Activated T-cell treated with anti-CD3 and anti-CD28 coated beads, Interleukin-2, amount 50 U/mL, for 48 hours (primary cell): ENCODE measurements around the gene EIF2S2.

Experiments
- DNase-seq, 2 experiments: peaks; one replicate each; pipeline ENCODE4 v3.0.0-alpha.2; 2020

The EIF2S2 gene

GRCh38 chr20:34088305-34089174 lies 23.5 kb downstream of the EIF2S2 start:
- no peak for DNase-seq

DNA sequence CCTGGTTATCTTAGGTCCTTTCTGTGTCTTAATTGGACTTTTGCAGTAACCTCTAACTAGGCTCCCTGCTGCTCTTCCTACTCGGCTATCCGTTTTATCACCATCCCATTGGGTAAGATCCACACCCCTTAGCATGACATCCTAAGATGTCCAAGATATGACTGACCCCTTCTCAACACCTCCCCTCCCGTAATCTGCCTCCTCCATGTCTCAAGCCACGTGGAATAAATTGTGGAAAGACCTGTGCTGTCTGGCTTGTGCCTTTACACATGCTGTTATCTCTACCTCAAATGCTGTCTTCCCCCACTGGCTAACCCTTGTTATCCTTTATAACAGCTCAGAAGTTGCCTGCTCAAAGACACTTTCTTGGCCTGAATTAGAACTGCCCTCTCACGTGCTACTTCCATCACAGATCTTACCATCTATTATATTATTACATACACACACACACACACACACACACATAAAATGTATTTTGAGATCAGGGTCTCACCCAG lies 26.5 kb downstream of the EIF2S2 start:
- DNase-seq = no peak

GRCh38 chr20:34084227-34084923 lies 27.7 kb downstream of the EIF2S2 start:
- no peak for DNase-seq

- no peak for DNase-seq
These were observed 28.3 kb downstream of the EIF2S2 start for GRCh38 chr20:34083781-34084180.

DNA sequence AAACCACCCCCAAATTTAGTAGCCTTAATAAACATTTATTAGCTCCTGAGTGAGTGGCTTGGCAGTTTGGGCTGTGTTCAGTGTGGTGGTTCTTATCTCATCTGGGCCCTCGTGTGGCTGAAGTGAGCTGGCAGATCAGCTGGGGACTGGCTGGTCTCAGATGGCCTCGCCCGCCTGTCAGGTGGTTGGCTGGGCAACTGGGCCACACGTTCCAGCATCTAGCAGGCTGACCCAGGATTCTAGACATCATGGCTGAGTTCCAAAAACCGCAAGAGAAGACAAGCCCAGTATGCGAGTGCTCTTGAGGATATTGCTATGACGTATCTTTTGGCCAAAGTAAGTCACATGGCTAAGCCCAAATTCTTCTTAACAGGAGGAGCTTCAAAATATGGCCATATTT lies 28.9 kb downstream of the EIF2S2 start:
- no peak for DNase-seq

GRCh38 chr20:34082232-34082887 lies 29.7 kb downstream of the EIF2S2 start:
- DNase-seq = no peak

DNA sequence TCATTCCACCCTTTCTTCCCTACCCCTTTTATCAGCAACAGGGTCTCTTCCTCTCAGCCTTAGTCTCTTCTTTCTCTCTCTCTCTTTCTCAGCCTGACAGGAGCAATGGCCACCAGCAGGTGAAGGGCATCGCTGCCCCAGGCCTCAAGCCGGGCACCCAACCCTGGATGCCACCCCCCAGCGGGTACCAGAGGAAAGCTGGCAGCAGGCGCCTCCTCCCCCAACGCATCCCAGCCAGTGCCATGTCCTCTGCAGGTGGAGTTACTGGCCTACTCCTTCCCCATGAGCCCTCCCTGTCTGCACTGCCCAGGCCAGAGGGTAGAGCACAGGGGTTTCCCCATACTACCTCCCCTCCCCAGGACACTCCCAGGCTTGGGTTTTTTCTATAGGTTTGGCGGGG lies 32.2 kb downstream of the EIF2S2 start:
- no peak for DNase-seq

GRCh38 chr20:34078540-34078939 lies 33.5 kb downstream of the EIF2S2 start:
- no peak for DNase-seq

DNA sequence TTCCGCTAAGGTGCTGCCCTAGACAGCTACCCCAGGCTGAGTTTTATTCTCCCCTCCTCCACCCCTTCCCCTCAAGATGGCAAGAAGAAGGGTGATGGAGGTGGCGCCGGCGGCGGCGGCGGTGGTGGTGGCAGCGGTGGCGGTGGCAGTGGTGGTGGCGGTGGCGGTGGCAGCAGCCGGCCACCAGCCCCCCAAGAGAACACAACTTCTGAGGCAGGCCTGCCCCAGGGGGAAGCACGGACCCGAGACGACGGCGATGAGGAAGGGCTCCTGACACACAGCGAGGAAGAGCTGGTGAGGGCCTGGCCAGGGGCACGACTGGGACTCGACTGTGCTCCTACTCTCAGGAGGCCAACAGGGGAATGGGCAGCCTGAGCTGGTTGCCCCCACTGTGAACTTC lies 35.1 kb downstream of the EIF2S2 start:
- no peak for DNase-seq

DNA sequence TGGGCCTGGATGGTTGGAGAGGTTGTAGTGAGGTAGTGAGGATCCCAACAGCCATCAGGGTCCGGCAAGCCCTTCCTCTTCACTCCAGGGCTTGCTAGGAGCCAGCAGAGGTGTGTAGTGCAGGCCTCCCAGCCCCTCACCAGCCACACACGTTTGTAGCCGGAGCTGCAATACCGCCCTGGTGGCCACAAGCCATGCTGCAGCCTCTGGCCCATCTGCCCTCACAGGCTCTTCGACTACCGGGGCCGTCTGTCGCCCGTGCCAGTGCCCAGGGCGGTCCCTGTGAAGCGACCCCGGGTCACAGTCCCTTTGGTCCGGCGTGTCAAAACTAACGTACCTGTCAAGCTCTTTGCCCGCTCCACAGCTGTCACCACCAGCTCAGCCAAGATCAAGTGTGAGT lies 36.4 kb downstream of the EIF2S2 start:
- no peak for DNase-seq

DNA sequence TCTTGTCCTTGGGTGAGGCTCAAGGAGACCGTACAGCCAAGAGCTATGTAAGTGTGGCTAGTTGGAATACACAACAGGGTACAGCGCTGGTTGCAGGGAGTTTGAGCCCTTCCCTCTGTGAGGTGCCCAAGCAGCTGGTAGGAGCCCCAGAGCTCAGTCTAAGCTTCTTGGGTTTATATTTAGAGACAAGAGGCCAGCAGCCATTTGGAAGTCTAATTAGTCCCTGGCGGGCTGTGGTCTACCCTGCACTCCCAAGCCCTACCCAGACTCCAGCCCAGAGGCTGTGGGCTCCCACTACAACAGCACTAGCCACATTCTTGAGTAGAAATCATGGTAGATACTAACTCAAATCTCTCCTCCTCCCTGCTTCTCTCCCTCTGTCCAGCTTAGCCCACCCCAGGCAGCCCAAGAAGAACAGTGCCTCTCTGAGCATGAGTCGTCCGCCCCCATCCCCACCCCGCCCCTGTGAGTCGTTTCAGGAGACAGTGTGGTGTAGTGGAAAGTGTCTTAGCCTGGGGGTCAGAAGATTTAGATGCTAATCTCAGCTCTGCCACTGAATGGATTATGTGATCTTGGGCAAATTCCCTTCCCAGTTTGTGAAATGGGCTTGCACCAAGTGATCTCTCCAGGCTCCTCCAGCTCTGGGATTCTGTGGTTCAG lies 37.8 kb downstream of the EIF2S2 start:
- DNase-seq = peak; percentile 54 to 56

DNA sequence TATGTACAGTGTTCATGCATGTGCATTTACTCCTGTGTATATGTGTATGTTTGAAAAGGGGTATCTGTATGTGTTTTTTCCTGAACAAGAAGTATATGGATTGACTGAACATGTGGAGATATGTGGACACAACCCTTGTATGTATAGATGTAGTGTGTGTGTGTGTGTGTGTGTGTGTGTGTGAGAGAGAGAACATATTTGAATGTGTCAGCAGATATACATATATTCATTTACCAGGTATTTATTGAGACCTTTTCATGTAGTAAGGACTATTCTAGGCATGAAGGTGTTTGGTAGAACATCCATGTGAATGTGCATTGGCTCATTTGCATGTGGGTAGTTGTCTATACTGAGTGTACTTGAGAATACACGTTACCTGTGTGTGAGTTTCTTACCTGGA lies 39.3 kb downstream of the EIF2S2 start:
- DNase-seq = no peak

- DNase-seq = no peak
These were observed 40.0 kb downstream of the EIF2S2 start for GRCh38 chr20:34072076-34072475.

- DNase-seq = no peak
These were observed 41.2 kb downstream of the EIF2S2 start for GRCh38 chr20:34070859-34071258.

- no peak for DNase-seq
These were observed 42.0 kb downstream of the EIF2S2 start for GRCh38 chr20:34070079-34070439.

DNA sequence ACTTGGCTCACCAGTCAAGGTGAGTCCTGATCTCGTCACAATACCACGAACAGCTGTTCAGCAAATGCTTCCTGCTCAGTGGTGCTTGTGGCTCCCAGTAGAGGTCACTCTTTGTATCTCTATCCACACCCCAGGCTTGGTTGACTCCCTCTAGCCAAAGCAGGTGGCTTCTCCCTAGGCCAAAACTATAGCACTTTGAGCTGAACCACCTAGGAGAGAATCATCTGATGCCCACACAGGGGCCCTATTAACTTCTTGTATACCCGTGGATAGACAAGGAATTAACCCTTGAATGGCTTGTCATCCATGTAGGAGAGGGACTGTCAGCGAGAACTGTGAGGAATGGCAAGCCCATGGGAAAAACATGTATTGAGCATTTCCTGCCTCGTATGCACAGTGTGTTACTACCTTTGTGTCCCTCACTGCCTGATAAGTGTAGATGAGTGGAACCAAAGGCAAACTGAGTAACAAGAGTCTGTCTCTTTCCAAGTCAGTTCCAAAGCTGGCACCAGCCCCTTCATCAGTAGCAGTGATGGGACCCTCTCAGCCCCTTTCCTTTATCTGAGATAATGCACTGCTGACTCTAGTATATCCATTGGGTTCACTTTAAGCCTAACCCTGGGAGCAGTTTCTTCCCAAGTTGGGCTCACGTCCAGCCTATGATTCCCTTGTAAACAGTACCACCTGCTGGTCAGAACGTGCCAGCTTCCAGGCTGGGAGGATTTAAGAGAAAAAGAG lies 42.5 kb downstream of the EIF2S2 start:
- peak; percentile 68 to 71 for DNase-seq

DNA sequence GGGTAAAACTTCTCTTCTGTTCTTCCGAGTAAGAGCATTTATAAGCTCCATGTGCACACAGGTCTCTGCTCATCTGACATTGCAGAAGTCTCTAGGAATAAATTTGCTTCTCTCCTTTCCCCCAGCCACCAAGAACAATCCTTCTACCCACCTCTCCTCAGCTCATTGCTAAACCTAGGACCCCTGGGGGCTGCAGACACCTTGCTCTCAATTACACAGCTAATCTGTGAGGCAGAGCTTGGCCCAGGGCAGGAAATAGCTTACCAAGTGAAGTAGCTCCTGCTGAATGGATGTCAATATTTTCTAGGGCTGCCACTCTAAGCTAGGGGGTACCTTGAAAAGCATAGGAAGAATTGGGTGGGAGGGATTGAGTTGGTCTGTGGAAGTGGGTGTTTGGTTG lies 44.0 kb downstream of the EIF2S2 start:
- no peak for DNase-seq

- no peak for DNase-seq
These were observed 45.5 kb downstream of the EIF2S2 start for GRCh38 chr20:34066476-34067090.

- DNase-seq = no peak
These were observed 46.8 kb downstream of the EIF2S2 start for GRCh38 chr20:34065260-34065659.

DNA sequence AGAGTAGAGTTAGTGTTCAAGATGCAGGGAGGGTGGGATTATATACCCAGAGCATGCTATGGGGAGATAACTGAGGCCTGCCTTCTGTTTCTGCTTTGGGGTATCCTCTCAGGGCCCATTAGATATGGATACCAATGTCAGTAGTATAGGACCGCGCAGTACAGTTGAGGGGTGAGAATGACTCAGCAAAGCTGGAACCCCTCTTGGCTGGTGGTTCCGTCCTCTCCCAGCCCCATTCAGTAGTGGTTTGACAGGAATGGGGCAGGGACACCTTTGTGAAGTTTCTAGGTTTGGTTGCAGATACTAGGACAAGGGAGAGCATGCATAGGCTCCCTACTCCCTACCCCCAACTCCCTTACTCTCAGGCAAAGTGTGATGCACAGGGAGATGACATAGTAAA lies 47.8 kb downstream of the EIF2S2 start:
- no peak for DNase-seq

DNA sequence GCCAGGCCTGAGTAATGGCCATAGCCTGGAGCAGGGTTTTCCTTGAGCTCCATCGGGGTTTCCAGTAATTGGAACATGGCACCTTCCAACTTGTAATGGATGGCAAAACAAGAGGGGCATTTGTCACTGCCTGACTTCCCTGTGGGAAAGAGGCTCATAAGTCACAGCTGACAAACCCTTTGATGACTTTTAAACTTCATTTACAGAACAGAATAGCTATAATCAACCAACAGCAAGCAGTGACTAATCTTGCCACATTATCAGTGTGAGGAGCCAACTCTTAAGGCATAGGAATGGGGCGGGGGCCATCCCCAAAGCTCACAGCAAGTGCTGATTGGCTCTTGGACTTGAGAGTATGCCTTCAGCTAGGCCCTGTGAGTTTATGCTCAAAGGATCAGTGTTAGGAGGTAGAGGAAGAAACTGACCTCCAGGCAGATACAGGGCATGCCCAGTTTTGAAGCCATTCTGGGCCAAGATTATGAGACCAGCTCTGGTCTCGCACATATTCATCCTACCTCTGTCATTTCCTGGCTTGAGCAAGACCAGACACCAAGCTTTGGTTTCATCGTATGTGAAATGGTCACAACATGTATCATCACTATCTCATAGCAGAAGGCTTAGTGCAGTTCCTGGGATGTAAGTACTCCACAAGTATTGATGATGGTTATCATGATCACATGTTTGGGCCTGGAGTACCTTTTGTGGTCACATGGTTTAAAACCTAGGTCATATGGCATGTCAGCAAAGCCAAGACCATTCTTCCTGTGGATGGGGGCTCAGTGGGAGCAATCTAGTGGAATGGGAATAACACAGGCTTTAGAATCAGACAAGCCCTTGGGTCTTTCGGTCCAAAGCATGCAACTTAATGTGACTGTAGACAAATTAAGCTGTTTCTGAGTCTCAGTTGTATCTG lies 49.2 kb downstream of the EIF2S2 start:
- no peak for DNase-seq
